HepG2 (cell line): ENCODE data around the gene TTC6. TPM values are rescaled to one million over a fixed set of nuclear protein-coding genes. Genes with fewer than 3 reads are reported as not detected.
A peak's percentile ranks its signal among the peaks of the same experiment; 100 is the strongest.

Experiments
- CAMTA2 ChIP-seq: sonication (generic); formaldehyde crosslinking; IDR thresholded peaks from 2 replicates; pipeline ENCODE4 v1.4.0; 2020; ENCODE audit warnings: mild to moderate bottlenecking, missing genetic modification reagents, borderline replicate concordance
- ELF1 ChIP-seq: sonication (generic); formaldehyde crosslinking; IDR thresholded peaks from 2 replicates; pipeline ENCODE4 v1.4.0; 2020; ENCODE audit warnings: missing genetic modification reagents
- ERF ChIP-seq: IDR thresholded peaks from 2 replicates; pipeline ENCODE4 v1.6.1; 2018; ENCODE audit warnings: missing biosample characterization, missing genetic modification reagents
- FOXP4 ChIP-seq: sonication (generic); formaldehyde crosslinking; IDR thresholded peaks from 2 replicates; pipeline ENCODE4 v1.4.0; 2020; ENCODE audit warnings: missing genetic modification reagents
- GMEB2 ChIP-seq: IDR thresholded peaks from 2 replicates; pipeline ENCODE4 v1.6.1; 2016; ENCODE audit warnings: missing biosample characterization, missing genetic modification reagents, low read depth
- HIVEP1 ChIP-seq: sonication (generic); formaldehyde crosslinking; IDR thresholded peaks from 2 replicates; pipeline ENCODE4 v1.4.0; 2020; ENCODE audit warnings: mild to moderate bottlenecking, missing genetic modification reagents
- HNF1A ChIP-seq, 2 experiments: sonication (generic) in 1 of 2; formaldehyde crosslinking in 1 of 2; IDR thresholded peaks; 2 replicates each; pipeline versions ENCODE4 v1.4.0 to v1.6.1; 2016 to 2020; ENCODE audit warnings: borderline replicate concordance in 1 of 2, low read depth in 1 of 2, mild to moderate bottlenecking in 1 of 2, missing genetic modification reagents in 1 of 2
- MYC ChIP-seq: sonication (generic); formaldehyde crosslinking; IDR thresholded peaks from 2 replicates; pipeline ENCODE4 v1.9.0; 2021; ENCODE audit warnings: missing genetic modification reagents, borderline replicate concordance
- PAX8 ChIP-seq: sonication (generic); formaldehyde crosslinking; IDR thresholded peaks from 2 replicates; pipeline ENCODE4 v1.8.0; 2022; ENCODE audit warnings: mild to moderate bottlenecking, missing genetic modification reagents, borderline replicate concordance
- SNAPC5 ChIP-seq: sonication (generic); formaldehyde crosslinking; IDR thresholded peaks from 2 replicates; pipeline ENCODE4 v1.8.1; 2023; ENCODE audit warnings: mild to moderate bottlenecking, missing genetic modification reagents, borderline replicate concordance
- XBP1 ChIP-seq: sonication (generic); formaldehyde crosslinking; IDR thresholded peaks from 2 replicates; pipeline ENCODE4 v1.5.0; 2020; ENCODE audit warnings: missing genetic modification reagents
- ZBTB26 ChIP-seq: IDR thresholded peaks from 2 replicates; pipeline ENCODE4 v1.6.1; 2016; ENCODE audit warnings: missing compliant biosample characterization, missing genetic modification reagents, borderline replicate concordance
- ZBTB43 ChIP-seq: sonication (generic); formaldehyde crosslinking; conservative IDR thresholded peaks from 2 replicates; pipeline ENCODE4 v1.4.0; 2020; ENCODE audit warnings: missing genetic modification reagents
- ZFP62 ChIP-seq: sonication (generic); formaldehyde crosslinking; IDR thresholded peaks from 2 replicates; pipeline ENCODE4 v1.4.0; 2020; ENCODE audit warnings: missing genetic modification reagents
- ZNF136 ChIP-seq: sonication (generic); formaldehyde crosslinking; IDR thresholded peaks from 2 replicates; pipeline ENCODE4 v1.8.1; 2022; ENCODE audit warnings: low read depth, mild to moderate bottlenecking, moderate library complexity, missing genetic modification reagents
- ZNF768 ChIP-seq: sonication (generic); formaldehyde crosslinking; IDR thresholded peaks from 2 replicates; pipeline ENCODE4 v1.4.0; 2020; ENCODE audit warnings: missing genetic modification reagents
- ZNF83 ChIP-seq: sonication (generic); formaldehyde crosslinking; IDR thresholded peaks from 2 replicates; pipeline ENCODE4 v1.4.0; 2020; ENCODE audit warnings: missing genetic modification reagents, mild to moderate bottlenecking, borderline replicate concordance
- polyA plus RNA-seq, 8 experiments: library from polyadenylated mRNA; depleted of rRNA in 3 of 8; stranded (reverse) in 7 of 8; unstranded in 1 of 8; fragments of >200 nt; fragmentation: Illumina TruSeq in 4 of 8; extraction: Trizol in 4 of 8; gene quantifications; 2 replicates each; pipeline versions ENCODE4 v1.2.1 to v1.2.3, GENCODE V29; 2011 to 2016; ENCODE audit warnings: low read depth in 4 of 8, missing spikeins in 1 of 8, mixed read lengths in 1 of 8; ENCODE audit not compliant: insufficient read depth in 1 of 8
- total RNA-seq, 5 experiments: library from RNA; depleted of rRNA; stranded (reverse); fragments of >200 nt; fragmentation: Illumina TruSeq; extraction: Trizol; gene quantifications; 2 replicates each; pipeline ENCODE4 v1.2.3, GENCODE V29; 2016; ENCODE audit warnings: low read depth in 1 of 5

The TTC6 gene
- total and polyA plus RNA-seq, 2 of the 13 experiments (the other 11 are each of a cell fraction or from before 2014, with no cell fraction given), result 9.3 to 27.4 TPM

GRCh38 chr14:37585971-37586796, 9.2 kb upstream of the TTC6 start (continued):
- TF ChIP-seq ZNF768 (CRISPR knock-in tag) (no peak), HIVEP1 (no peak), CAMTA2 (no peak), ZNF83 (CRISPR knock-in tag) (0 out of 2 replicates have a peak, but pooled peaks have one; percentile 52), SNAPC5 (CRISPR knock-in tag) (no peak), HNF1A (IDR thresholded peaks at IDR 0.05; ENCODE audit: low read depth) (no peak), HNF1A (CRISPR knock-in tag; IDR thresholded peaks at IDR 0.05; ENCODE audit: borderline replicate concordance) (no peak), ZFP62 (CRISPR knock-in tag) (no peak), MYC (CRISPR knock-in tag) (peak; percentile 85), ZNF136 (0 out of 2 replicates have a peak, but pooled peaks have one; percentile 67), ZBTB43 (CRISPR knock-in tag) (no peak), ELF1 (CRISPR knock-in tag) (no peak), XBP1 (no peak), PAX8 (no peak), ERF (CRISPR knock-in tag) (no peak), GMEB2 (CRISPR knock-in tag) (no peak), FOXP4 (CRISPR knock-in tag) (no peak), ZBTB26 (CRISPR knock-in tag) (no peak)
